H1 (cell line): ENCODE results near the gene ADAM20. TPM values are rescaled to one million over a fixed set of nuclear protein-coding genes. Genes with fewer than 3 reads are reported as not detected.

ENCODE experiments used
- CTCF ChIA-PET: fragments of 300-600 bp; sonication (Branson Sonifier 250); formaldehyde crosslinking; loops from one replicate; lab custom pipeline; 2021; ENCODE audit not compliant: partially characterized antibody; lab: Charles Lee
- POLR2A ChIA-PET: fragments of 300-600 bp; sonication (Branson Sonifier 250); formaldehyde crosslinking; loops from one replicate; lab custom pipeline; 2021; ENCODE audit warnings: inconsistent platforms; ENCODE audit not compliant: partially characterized antibody; lab: Charles Lee
- DNase-seq, 2 experiments: peaks; one replicate each; pipeline versions ENCODE4 v3.0.0 to v3.0.0-alpha.2; 2010 to 2022; ENCODE audit warnings: low spot score in 2 of 2, low read depth in 1 of 2, mixed read lengths in 1 of 2
- FAIRE-seq: peaks from 2 replicates; lab custom pipeline; 2011; peaks lifted over from hg19 to GRCh38; lab: Jason Lieb, UNC
- H2AFZ ChIP-seq: 2 replicates; pipeline ENCODE4 v1.8.1; 2012; ENCODE audit warnings: low read length, inconsistent platforms
- H2AK5ac ChIP-seq: 2 replicates; pipeline ENCODE4 v1.6.1; 2013; ENCODE audit warnings: low read depth, low read length
- H2BK120ac ChIP-seq: replicated peaks from 2 replicates; pipeline ENCODE3; 2013; ENCODE audit warnings: low read depth, low read length, inconsistent platforms
- H2BK12ac ChIP-seq: 2 replicates; pipeline ENCODE4 v1.6.1; 2013; ENCODE audit warnings: low read depth, low read length
- H2BK15ac ChIP-seq: 2 replicates; pipeline ENCODE4 v1.6.1; 2013; ENCODE audit warnings: low read length
- H2BK20ac ChIP-seq: 2 replicates; pipeline ENCODE4 v1.6.1; 2013; ENCODE audit warnings: low read length
- H2BK5ac ChIP-seq: 2 replicates; pipeline ENCODE4 v1.6.1; 2013; ENCODE audit warnings: low read depth, low read length
- H3K14ac ChIP-seq: 2 replicates; pipeline ENCODE4 v1.6.1; 2013; ENCODE audit warnings: inconsistent platforms; ENCODE audit not compliant: insufficient read length
- H3K18ac ChIP-seq: 2 replicates; pipeline ENCODE4 v1.6.1; 2013; ENCODE audit warnings: low read length; ENCODE audit errors: extremely low read depth
- H3K23ac ChIP-seq: 2 replicates; pipeline ENCODE4 v1.6.1; 2013; ENCODE audit warnings: inconsistent platforms; ENCODE audit not compliant: insufficient read length
- H3K23me2 ChIP-seq: 2 replicates; pipeline ENCODE4 v1.6.1; 2013; ENCODE audit warnings: low read depth, low read length
- H3K27ac ChIP-seq: 2 replicates; pipeline ENCODE4 v1.6.1; 2011; ENCODE audit warnings: low read depth, low read length, inconsistent platforms
- H3K27me3 ChIP-seq, 4 experiments: replicated peaks in 1 of 4; 1 replicate in 1 of 4; 2 replicates in 3 of 4; pipeline versions ENCODE4 v1.6.1 to v1.8.1; 2011 to 2013; ENCODE audit warnings: low read length in 3 of 4, mild to moderate bottlenecking in 3 of 4, inconsistent platforms in 2 of 4, mixed read lengths in 2 of 4, moderate library complexity in 1 of 4; ENCODE audit not compliant: control insufficient read depth in 3 of 4, insufficient read depth in 3 of 4; ENCODE audit errors: extremely low read depth in 1 of 4
- H3K36me3 ChIP-seq, 4 experiments: 2 replicates each; pipeline versions ENCODE4 v1.6.1 to v1.8.1; 2011 to 2013; ENCODE audit warnings: mild to moderate bottlenecking in 4 of 4, low read length in 3 of 4, moderate library complexity in 2 of 4, control low read depth in 1 of 4, inconsistent platforms in 1 of 4; ENCODE audit not compliant: insufficient read depth in 4 of 4, control insufficient read depth in 2 of 4
- H3K4ac ChIP-seq: replicated peaks from 2 replicates; pipeline ENCODE3; 2013; ENCODE audit warnings: low read length, low read depth, mixed read lengths, inconsistent platforms; ENCODE audit not compliant: insufficient read length
- H3K4me1 ChIP-seq, 4 experiments: replicated peaks in 1 of 4; 1 replicate in 1 of 4; 2 replicates in 3 of 4; pipeline versions ENCODE4 v1.6.1 to v1.8.1; 2011 to 2013; ENCODE audit warnings: low read length in 3 of 4, inconsistent platforms in 2 of 4, mixed read lengths in 1 of 4; ENCODE audit not compliant: insufficient read depth in 4 of 4, control insufficient read depth in 3 of 4
- H3K4me2 ChIP-seq, 2 experiments: 2 replicates each; pipeline versions ENCODE4 v1.6.1 to v1.8.1; 2011 to 2013; ENCODE audit warnings: low read depth in 2 of 2, low read length in 2 of 2, control low read depth in 1 of 2, inconsistent platforms in 1 of 2, mild to moderate bottlenecking in 1 of 2; ENCODE audit not compliant: insufficient read depth in 1 of 2
- H3K4me3 ChIP-seq, 4 experiments: fragments of 200-600, 300-600 bp in 1 of 4; sonication (generic), shearing (Covaris generic), sonication (Bioruptor Twin) in 1 of 4; 2 replicates each; pipeline versions ENCODE4 v1.5.1 to v1.8.1; 2011 to 2016; ENCODE audit warnings: low read length in 4 of 4, low read depth in 3 of 4, control low read depth in 2 of 4, inconsistent platforms in 2 of 4, mild to moderate bottlenecking in 2 of 4, mixed read lengths in 1 of 4, moderate library complexity in 1 of 4; ENCODE audit not compliant: insufficient read depth in 2 of 4; ENCODE audit errors: extremely low read depth in 1 of 4
- H3K56ac ChIP-seq: replicated peaks from 2 replicates; pipeline ENCODE3; 2013; ENCODE audit warnings: low read depth, mild to moderate bottlenecking, mixed read lengths, low read length, inconsistent platforms; ENCODE audit not compliant: insufficient read length
- H3K79me1 ChIP-seq: 2 replicates; pipeline ENCODE4 v1.6.1; 2013; ENCODE audit warnings: low read depth, low read length, control low read depth
- H3K79me2 ChIP-seq, 2 experiments: 2 replicates each; pipeline versions ENCODE4 v1.6.1 to v1.8.1; 2012 to 2013; ENCODE audit warnings: low read length in 2 of 2, mild to moderate bottlenecking in 2 of 2, inconsistent platforms in 1 of 2; ENCODE audit not compliant: insufficient read depth in 2 of 2, control insufficient read depth in 1 of 2
- H3K9ac ChIP-seq, 4 experiments: replicated peaks in 1 of 4; 1 replicate in 1 of 4; 2 replicates in 3 of 4; pipeline versions ENCODE4 v1.6.1 to v1.8.1; 2011 to 2013; ENCODE audit warnings: low read depth in 3 of 4, low read length in 3 of 4, control low read depth in 2 of 4, mild to moderate bottlenecking in 2 of 4, moderate library complexity in 2 of 4, inconsistent platforms in 1 of 4; ENCODE audit errors: extremely low read depth in 1 of 4
- H3K9me3 ChIP-seq, 2 experiments: 2 replicates each; pipeline versions ENCODE4 v1.6.1 to v1.8.1; 2012 to 2013; ENCODE audit warnings: mild to moderate bottlenecking in 2 of 2, moderate library complexity in 2 of 2, control low read depth in 1 of 2, inconsistent platforms in 1 of 2, low read depth in 1 of 2, low read length in 1 of 2, mixed read lengths in 1 of 2; ENCODE audit not compliant: insufficient read depth in 2 of 2
- H4K20me1 ChIP-seq, 2 experiments: replicated peaks in 1 of 2; 2 replicates each; pipeline versions ENCODE3 to v1.8.1; 2011 to 2013; ENCODE audit warnings: inconsistent platforms in 2 of 2, low read length in 2 of 2, mild to moderate bottlenecking in 1 of 2; ENCODE audit not compliant: insufficient read depth in 2 of 2, control insufficient read depth in 1 of 2
- H4K5ac ChIP-seq: 2 replicates; pipeline ENCODE4 v1.6.1; 2013; ENCODE audit warnings: low read length, low read depth, mixed read lengths, inconsistent platforms; ENCODE audit not compliant: insufficient read length
- H4K8ac ChIP-seq: 2 replicates; pipeline ENCODE4 v1.8.0; 2013; ENCODE audit warnings: mild to moderate bottlenecking, moderate library complexity, low read length, inconsistent platforms; ENCODE audit not compliant: insufficient read depth; ENCODE audit errors: extremely low read depth
- H4K91ac ChIP-seq: replicated peaks from 2 replicates; pipeline ENCODE3; 2013; ENCODE audit warnings: low read length, mixed read lengths, inconsistent platforms; ENCODE audit not compliant: insufficient read length
- ASH2L ChIP-seq: fragments of 200-600, 300-600 bp; sonication (generic); IDR thresholded peaks from one replicate; pipeline ENCODE4 v1.7.1; 2017; ENCODE audit warnings: low read length
- TEAD4 ChIP-seq: IDR thresholded peaks from 2 replicates; pipeline ENCODE4 v1.6.1; 2012; ENCODE audit warnings: low read depth, low read length, inconsistent platforms, mixed read lengths
- WGBS, 2 experiments: shearing (Covaris generic) in 1 of 2; methylation state at CpG; one replicate each; pipeline versions ENCODE4 v1.1.6 to v1.1.7; 2013 to 2015; ENCODE audit warnings: low lambda C conversion rate in 2 of 2, mixed read lengths in 2 of 2, inconsistent platforms in 1 of 2, low coverage in 1 of 2, missing lambda C conversion rate in 1 of 2; ENCODE audit not compliant: insufficient replicate concordance in 2 of 2, insufficient coverage in 1 of 2, insufficient read length in 1 of 2; ENCODE audit errors: extremely low coverage in 1 of 2, missing lambda C conversion rate in 1 of 2; 5-methylcytosine and 5-hydroxymethylcytosine counted together
- polyA plus RNA-seq, 7 experiments: library from polyadenylated mRNA; depleted of rRNA in 3 of 7; stranded (reverse) in 5 of 7; unstranded in 2 of 7; fragments of >200 nt in 5 of 7; fragments of 200-250 nt in 2 of 7; gene quantifications; 1 replicate in 5 of 7; 2 replicates in 1 of 7; 4 replicates in 1 of 7; pipeline versions ENCODE4 v1.2.1 to v1.2.3, GENCODE V29; 2011 to 2013; ENCODE audit warnings: missing spikeins in 2 of 7, mixed read lengths in 2 of 7
- total RNA-seq: library from RNA; stranded (reverse); fragmentation: NEBNext Ultra II Directional; extraction: Animal tissue kit (Norgen Biotek cat#: 25700); gene quantifications from 2 replicates; pipeline ENCODE4 v1.2.1, GENCODE V29; 2021

ADAM20 gene
- total and polyA plus RNA-seq, 2 of the 8 experiments (the other 6 are each of a cell fraction or from before 2014, with no cell fraction given), result 0.11 to 0.26 TPM

- Histone ChIP-seq H3K14ac (no peak overlapping the region), H3K4me1 (no peaks in the 10 kb centered on the region; a peak in 1 of 7 replicates), H3K18ac (no peak overlapping the region), H2BK120ac (no peak overlapping the region), H3K9ac (no peak overlapping the region), H2AFZ (no peak overlapping the region), H4K5ac (no peak overlapping the region), H3K79me1 (no peaks in the 10 kb centered on the region), H2BK20ac (no peak overlapping the region), H2BK5ac (no peak overlapping the region), H3K9me3 (peaks cover 22 to 30% of the 10 kb centered on the region in 2 experiments), H4K8ac (no peak overlapping the region), H4K20me1 (peaks cover 0 to 3% of the 10 kb centered on the region in 2 experiments), H3K23ac (no peak overlapping the region), H3K27ac (no peak overlapping the region), H3K4me2 (no peak overlapping the region), H3K79me2 (peaks cover 3 to 11% of the 10 kb centered on the region in 2 experiments; a peak in 1 of 4 replicates), H4K91ac (no peak overlapping the region), H2BK15ac (no peak overlapping the region), H2BK12ac (no peak overlapping the region), H3K23me2 (no peaks in the 10 kb centered on the region), H2AK5ac (no peak overlapping the region), H3K4me3 (no peak overlapping the region), H3K56ac (no peak overlapping the region), H3K4ac (no peak overlapping the region), H3K36me3 (peaks cover 0 to 32% (median 13%) of the 10 kb centered on the region in 4 experiments; a peak in 7 of 8 replicates), H3K27me3 (no peaks in the 10 kb centered on the region)
- FAIRE-seq (no peak), DNase-seq (no peak)
- CTCF ChIA-PET, result interaction anchor here (1.1 kb wide), 1 partner anchor 689 kb away, joined by 3 read pairs; no protein-coding TSS in a partner anchor
- 100% methylated on average over 1 of the region's 1 CpG; no CpG with 5 or more reads in 1 of the 2 experiments for WGBS, 2 experiments
- POLR2A ChIA-PET, result no interaction called here
- TF ChIP-seq ASH2L (no peak), TEAD4 (no peak)
These were observed 29.1 kb upstream of the ADAM20 start for GRCh38 chr14:70563869-70564268.
